ENCODE measurements around the gene ISLR.

- TF ChIP-seq, protein P1, sequence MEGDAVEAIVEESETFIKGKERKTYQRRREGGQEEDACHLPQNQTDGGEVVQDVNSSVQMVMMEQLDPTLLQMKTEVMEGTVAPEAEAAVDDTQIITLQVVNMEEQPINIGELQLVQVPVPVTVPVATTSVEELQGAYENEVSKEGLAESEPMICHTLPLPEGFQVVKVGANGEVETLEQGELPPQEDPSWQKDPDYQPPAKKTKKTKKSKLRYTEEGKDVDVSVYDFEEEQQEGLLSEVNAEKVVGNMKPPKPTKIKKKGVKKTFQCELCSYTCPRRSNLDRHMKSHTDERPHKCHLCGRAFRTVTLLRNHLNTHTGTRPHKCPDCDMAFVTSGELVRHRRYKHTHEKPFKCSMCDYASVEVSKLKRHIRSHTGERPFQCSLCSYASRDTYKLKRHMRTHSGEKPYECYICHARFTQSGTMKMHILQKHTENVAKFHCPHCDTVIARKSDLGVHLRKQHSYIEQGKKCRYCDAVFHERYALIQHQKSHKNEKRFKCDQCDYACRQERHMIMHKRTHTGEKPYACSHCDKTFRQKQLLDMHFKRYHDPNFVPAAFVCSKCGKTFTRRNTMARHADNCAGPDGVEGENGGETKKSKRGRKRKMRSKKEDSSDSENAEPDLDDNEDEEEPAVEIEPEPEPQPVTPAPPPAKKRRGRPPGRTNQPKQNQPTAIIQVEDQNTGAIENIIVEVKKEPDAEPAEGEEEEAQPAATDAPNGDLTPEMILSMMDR (IDR thresholded peaks at IDR 0.05; ENCODE audit: low read depth, low read length): no peak
- TF ChIP-seq MYC (IDR thresholded peaks at IDR 0.05; ENCODE audit: low read depth, low read length) (no peak), POLR2A (IDR thresholded peaks at IDR 0.05; ENCODE audit: extremely low read depth, insufficient read length) (no peak)
- TF ChIP-seq, protein P2, sequence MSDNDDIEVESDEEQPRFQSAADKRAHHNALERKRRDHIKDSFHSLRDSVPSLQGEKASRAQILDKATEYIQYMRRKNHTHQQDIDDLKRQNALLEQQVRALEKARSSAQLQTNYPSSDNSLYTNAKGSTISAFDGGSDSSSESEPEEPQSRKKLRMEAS (IDR thresholded peaks at IDR 0.05; ENCODE audit: low read depth, low read length): no peak
Observed at GRCh38 chr15:74214324-74215021, 41.0 kb downstream of the ISLR start.

All from NB4 (cell line).